Kidney (tissue), 14 donors: ENCODE results near the gene CHPF. TPM values are rescaled to one million over a fixed set of nuclear protein-coding genes. Genes with fewer than 3 reads are reported as not detected.

ENCODE experiments used
- DNase-seq, 5 donors: peaks; one replicate each; pipeline ENCODE4 v3.0.0-alpha.2; 2013 to 2020
- FAIRE-seq: peaks from 2 replicates; lab custom pipeline; 2012; peaks lifted over from hg19 to GRCh38; lab: Jason Lieb, UNC
- H3K27ac ChIP-seq, 2 donors: one replicate each; pipeline ENCODE4 v1.7.0; 2013; ENCODE audit warnings: low read depth in 2 of 2, low read length in 2 of 2, inconsistent platforms in 1 of 2
- H3K27me3 ChIP-seq: one replicate; pipeline ENCODE4 v1.7.1; 2013; ENCODE audit warnings: low read length, inconsistent platforms; ENCODE audit not compliant: control insufficient read depth, insufficient read depth
- H3K36me3 ChIP-seq, 3 donors: one replicate each; pipeline versions ENCODE4 v1.7.0 to v1.7.1; 2013; ENCODE audit warnings: low read length in 3 of 3, control low read depth in 1 of 3, inconsistent platforms in 1 of 3; ENCODE audit not compliant: insufficient read depth in 3 of 3, control insufficient read depth in 2 of 3
- H3K4me1 ChIP-seq, 3 donors: one replicate each; pipeline versions ENCODE4 v1.7.0 to v1.7.1; 2013; ENCODE audit warnings: low read length in 3 of 3, inconsistent platforms in 1 of 3, low read depth in 1 of 3; ENCODE audit not compliant: control insufficient read depth in 2 of 3, insufficient read depth in 2 of 3
- H3K4me3 ChIP-seq, 3 donors: one replicate each; pipeline versions ENCODE4 v1.7.0 to v1.8.1; 2013; ENCODE audit warnings: low read length in 3 of 3, control low read depth in 1 of 3, inconsistent platforms in 1 of 3
- H3K9ac ChIP-seq, 3 donors: one replicate each; pipeline versions ENCODE4 v1.7.0 to v1.7.1; 2013; ENCODE audit warnings: low read length in 3 of 3, control low read depth in 1 of 3, inconsistent platforms in 1 of 3
- H3K9me3 ChIP-seq, 3 donors: one replicate each; pipeline versions ENCODE4 v1.7.0 to v1.7.1; 2013; ENCODE audit warnings: low read length in 3 of 3, control low read depth in 1 of 3, inconsistent platforms in 1 of 3; ENCODE audit not compliant: control insufficient read depth in 2 of 3, insufficient read depth in 1 of 3
- CTCF ChIP-seq: IDR thresholded peaks from 3 replicates; pipeline ENCODE4 v1.5.1; 2012; ENCODE audit warnings: mild to moderate bottlenecking, moderate library complexity, borderline replicate concordance; ENCODE audit not compliant: insufficient read depth; ENCODE audit errors: extremely low read depth
- intact Hi-C: fragments of 100-400 bp; cut with DNase I; formaldehyde crosslinking; loops from one replicate; pipeline ENCODE4 v1.11.1; 2022
- polyA plus RNA-seq: library from polyadenylated mRNA; stranded (reverse); fragments of 350-450 nt; fragmentation: Illumina TruSeq; extraction: RNeasy Lipid Tissue Mini Kit (QIAGEN cat#74804); gene quantifications from one replicate; pipeline ENCODE4 v1.2.3, GENCODE V29; 2014; ENCODE audit warnings: low read depth, low replicate concordance; ENCODE audit not compliant: insufficient read depth
- total RNA-seq: library from RNA; stranded (reverse); fragmentation: NEBNext Ultra II Directional; extraction: Animal tissue kit (Norgen Biotek cat#: 25700); gene quantifications from one replicate; pipeline ENCODE4 v1.2.1, GENCODE V29; 2021
- donor health status: control.
- donor health status: control.
- donor health status: control.
- donor health status: control.
- donor health status: control.
- donor health status: DM: yes; HTN: yes; CAD: no.
- donor health status: Normal renal cell carcinoma (clear cell type).

Gene CHPF
- total and polyA plus RNA-seq, 2 donors from 2014 or later = 57.3 to 59.5 TPM

GRCh38 chr2:219573166-219573565 lies 29.6 kb upstream of the CHPF start:
- Histone ChIP-seq H3K4me3 (no peak overlapping the region), H3K27ac (no peak overlapping the region), H3K9me3 (no peaks in the 10 kb centered on the region), H3K9ac (no peak overlapping the region), H3K27me3 (no peaks in the 10 kb centered on the region), H3K36me3 (no peaks in the 10 kb centered on the region), H3K4me1 (peaks cover 0 to 11% (median 10%) of the 10 kb centered on the region in 3 donors)
- no peak for DNase-seq
- FAIRE-seq = no peak
- TF ChIP-seq CTCF = no peak
- intact Hi-C loops = no loop called here

- peak within 1 kb of the TSS; percentile 18 to 69 (median 24) for H3K9ac ChIP-seq
- no peak for TF ChIP-seq CTCF
- intact Hi-C loops = no loop called here
- H3K4me1 ChIP-seq = peaks cover 0 to 11% (median 10%) of the 10 kb centered on the region in 3 donors
- no peak for FAIRE-seq
- H3K27me3 ChIP-seq = no peaks in the 10 kb centered on the region
- H3K36me3 ChIP-seq = no peaks in the 10 kb centered on the region
- DNase-seq = no peak
- H3K9me3 ChIP-seq = no peaks in the 10 kb centered on the region
- peak within 1 kb of the TSS; percentile 43 to 53 for H3K27ac ChIP-seq
- peak within 1 kb of the TSS in 2 of 3 donors; percentile 33 to 55 for H3K4me3 ChIP-seq
Measured at GRCh38 chr2:219572237-219573001, 28.8 kb upstream of the CHPF start, which contains the start of gene INHA. Gene INHA (plus strand): TSS chr2:219572310. CDS start chr2:219572375, 65 bp downstream.

- H3K9me3 ChIP-seq = no peaks in the 10 kb centered on the region
- FAIRE-seq = no peak
- H3K4me3 ChIP-seq = peak within 1 kb of the TSS; percentile 19 to 55 (median 33)
- intact Hi-C loops = no loop called here
- DNase-seq = peak; percentile 93 to 95 (median 94)
- peak within 1 kb of the TSS; percentile 18 to 69 (median 24) for H3K9ac ChIP-seq
- H3K36me3 ChIP-seq = no peaks in the 10 kb centered on the region
- TF ChIP-seq CTCF = no peak
- peak within 1 kb of the TSS; percentile 43 to 53 for H3K27ac ChIP-seq
- peaks cover 0 to 11% (median 10%) of the 10 kb centered on the region in 3 donors for H3K4me1 ChIP-seq
- H3K27me3 ChIP-seq = no peaks in the 10 kb centered on the region
Measured at GRCh38 chr2:219571311-219572236, 28.0 kb upstream of the CHPF start, which contains the start of gene OBSL1. Gene OBSL1 (minus strand): TSS chr2:219571539. CDS start chr2:219571232, 307 bp downstream.
